HG03521 (cell line): ENCODE measurements around the gene CRMP1.
"Not testable (repeated sequence)": the region's sequence is repeated elsewhere in the genome, so short reads cannot be mapped to it uniquely, and the experiment has no call there.

Source experiments
- ATAC-seq: cut with Tn5 transposase; IDR thresholded peaks from one replicate; pipeline ENCODE4 v1.9.1; 2021; ENCODE audit warnings: mild to moderate bottlenecking, moderate library complexity; ENCODE audit not compliant: unreplicated experiment

CRMP1 gene

GRCh38 chr4:5863461-5864113 is 29.3 kb downstream of the CRMP1 start:
- no peak for ATAC-seq

GRCh38 chr4:5858020-5858769 is 34.7 kb downstream of the CRMP1 start:
- ATAC-seq, result no peak

GRCh38 chr4:5857199-5857598 is 35.7 kb downstream of the CRMP1 start:
- ATAC-seq, result no peak

GRCh38 chr4:5856362-5856761 is 36.5 kb downstream of the CRMP1 start:
- ATAC-seq, result not testable (repeated sequence)

GRCh38 chr4:5854929-5855328 is 38.0 kb downstream of the CRMP1 start:
- no peak for ATAC-seq

GRCh38 chr4:5852523-5853202 is 40.2 kb downstream of the CRMP1 start:
- no peak for ATAC-seq

- ATAC-seq, result no peak
Observed at GRCh38 chr4:5851637-5852301, 41.1 kb downstream of the CRMP1 start.

GRCh38 chr4:5845035-5845905 is 47.6 kb downstream of the CRMP1 start:
- no peak for ATAC-seq

- no peak for ATAC-seq
Observed at GRCh38 chr4:5843573-5844530, 49.0 kb downstream of the CRMP1 start.

GRCh38 chr4:5842456-5842855 is 50.4 kb downstream of the CRMP1 start:
- no peak for ATAC-seq

GRCh38 chr4:5839751-5840674 is 52.9 kb downstream of the CRMP1 start:
- no peak for ATAC-seq

GRCh38 chr4:5839332-5839731 is 53.6 kb downstream of the CRMP1 start:
- ATAC-seq, result no peak

- ATAC-seq, result not testable (repeated sequence)
Observed at GRCh38 chr4:5837483-5837882, 55.4 kb downstream of the CRMP1 start.

- no peak for ATAC-seq
Observed at GRCh38 chr4:5836943-5837342, 55.9 kb downstream of the CRMP1 start.

GRCh38 chr4:5828005-5828391 is 64.9 kb downstream of the CRMP1 start:
- ATAC-seq, result no peak

GRCh38 chr4:5827108-5828004 is 65.5 kb downstream of the CRMP1 start:
- no peak for ATAC-seq

GRCh38 chr4:5826437-5827107 is 66.3 kb downstream of the CRMP1 start:
- ATAC-seq, result no peak
